ENCODE measurements around the gene SCN1B.
"Not testable (repeated sequence)": the region's sequence is repeated elsewhere in the genome, so short reads cannot be mapped to it uniquely, and the experiment has no call there.

SCN1B gene

DNA sequence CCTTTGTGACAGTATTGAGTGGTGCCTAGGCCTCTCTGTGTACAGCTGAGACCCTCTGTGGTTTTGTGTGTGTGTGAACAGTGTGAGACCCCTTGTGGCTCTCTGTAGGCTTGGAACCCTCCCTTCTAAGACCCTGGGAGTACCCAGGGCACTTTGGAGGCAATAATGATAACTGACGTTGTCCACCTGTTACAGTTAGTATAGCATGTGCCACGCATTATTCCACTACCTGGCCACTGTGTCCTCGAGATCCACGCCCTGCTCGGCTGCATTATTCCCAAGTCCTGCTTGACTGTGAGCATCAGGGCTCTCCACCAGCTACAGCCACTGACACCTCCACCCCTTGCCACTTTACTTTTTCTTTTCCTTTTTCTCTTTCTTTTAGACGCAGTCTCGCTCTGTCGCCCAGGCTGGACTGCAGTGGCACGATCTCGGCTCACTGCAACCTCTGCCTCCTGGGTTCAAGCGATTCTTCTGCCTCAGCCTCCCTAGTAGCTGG is 28.2 kb upstream of the SCN1B start:
- no peak for DNase-seq

DNA sequence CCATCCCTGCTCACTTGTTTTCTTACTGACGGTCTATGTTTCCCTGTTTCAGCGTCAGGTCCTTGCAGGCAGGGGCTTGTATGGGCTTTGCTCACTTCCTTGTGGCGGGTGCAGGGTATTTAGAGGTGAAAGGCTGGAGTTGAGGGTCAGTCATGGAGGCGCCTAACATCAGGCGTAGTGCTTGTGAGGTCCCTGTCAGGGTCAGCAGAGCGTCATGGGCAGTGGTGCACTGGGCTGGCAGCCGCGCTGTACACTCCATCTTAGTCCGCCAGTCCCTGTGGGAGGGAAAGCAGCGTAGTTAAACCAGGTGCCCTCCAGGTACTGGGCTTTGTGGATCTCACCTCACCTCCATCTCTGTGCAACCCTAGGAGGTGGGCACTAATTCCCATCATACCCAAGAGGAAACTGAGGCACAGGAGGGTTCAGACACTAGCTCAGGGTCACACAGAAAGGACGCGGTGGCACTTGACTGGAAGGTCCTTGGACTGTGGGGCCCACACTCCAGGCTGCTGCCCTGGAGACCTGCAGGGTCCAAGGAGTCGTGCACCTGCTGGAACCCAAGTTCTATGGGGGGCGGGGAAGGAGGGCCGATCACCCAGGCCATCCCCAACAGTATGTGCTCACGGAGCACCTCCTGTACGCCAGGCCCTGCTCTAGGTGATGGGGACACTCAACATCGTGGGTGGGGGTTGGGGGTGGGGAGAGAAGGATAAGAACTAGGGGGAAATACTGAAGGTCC is 25.6 kb upstream of the SCN1B start:
- DNase-seq, result no peak

- DNase-seq, result no peak
Observed at GRCh38 chr19:35005256-35005977, 24.9 kb upstream of the SCN1B start.

DNA sequence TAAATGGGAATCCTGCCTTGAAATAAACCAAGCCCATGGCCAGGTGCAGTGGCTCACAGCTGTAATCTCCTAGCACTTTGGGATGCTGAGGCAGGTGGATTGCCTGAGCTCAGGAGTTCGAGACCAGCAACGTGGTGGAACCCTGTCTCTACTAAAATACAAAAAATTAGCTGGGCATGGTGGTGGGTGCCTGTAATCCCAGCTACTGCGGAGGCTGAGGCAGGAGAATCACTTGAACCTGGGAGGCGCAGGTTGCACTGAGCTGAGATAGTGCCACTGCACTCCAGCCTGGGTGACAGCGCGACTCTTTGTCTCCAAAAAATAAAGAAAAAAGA is 24.3 kb upstream of the SCN1B start:
- not testable (repeated sequence) for DNase-seq

GRCh38 chr19:35006342-35006998 is 23.8 kb upstream of the SCN1B start:
- no peak for DNase-seq

GRCh38 chr19:35006999-35007365 is 23.3 kb upstream of the SCN1B start:
- no peak for DNase-seq

DNA sequence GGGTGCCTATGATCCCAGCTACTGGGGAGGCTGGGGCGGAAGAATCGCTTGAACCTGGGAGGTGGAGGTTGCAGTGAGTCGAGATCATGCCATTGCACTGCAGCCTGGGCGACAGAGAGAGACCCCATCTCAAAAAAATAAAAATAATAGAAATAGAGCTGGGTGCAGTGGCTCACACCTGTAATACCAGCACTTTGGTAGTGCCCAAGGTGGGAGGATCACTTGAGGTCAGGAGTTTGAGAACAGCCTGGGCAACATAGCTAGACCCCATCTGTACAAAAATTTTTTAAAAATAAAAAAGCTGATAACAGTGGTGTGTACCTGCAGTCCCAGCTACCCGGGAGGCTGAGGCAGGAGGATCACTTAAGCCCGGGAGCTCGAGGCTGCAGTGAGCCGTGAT is 22.8 kb upstream of the SCN1B start:
- DNase-seq, result not testable (repeated sequence)

DNA sequence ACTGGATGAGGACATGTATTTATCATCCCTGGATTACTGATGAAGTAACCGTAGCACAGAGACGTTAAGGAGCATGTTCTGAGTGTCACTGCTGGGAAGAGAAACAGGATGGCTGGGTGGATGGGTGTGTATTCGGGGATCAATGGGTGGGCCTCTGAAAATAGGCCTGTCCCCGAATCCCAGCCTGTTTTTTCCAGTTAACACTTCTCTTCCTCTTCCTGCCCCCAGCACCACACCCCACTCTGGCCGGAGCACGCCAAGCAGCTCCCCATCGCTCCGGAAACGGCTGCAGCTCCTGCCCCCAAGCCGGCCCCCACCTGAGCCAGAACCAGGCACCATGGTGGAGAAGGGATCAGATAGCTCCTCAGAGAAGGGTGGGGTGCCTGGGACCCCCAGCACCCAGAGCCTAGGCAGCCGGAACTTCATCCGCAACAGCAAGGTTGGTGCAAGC is 21.4 kb upstream of the SCN1B start:
- DNase-seq, result no peak

GRCh38 chr19:35009424-35010415 is 20.6 kb upstream of the SCN1B start:
- no peak for DNase-seq

DNA sequence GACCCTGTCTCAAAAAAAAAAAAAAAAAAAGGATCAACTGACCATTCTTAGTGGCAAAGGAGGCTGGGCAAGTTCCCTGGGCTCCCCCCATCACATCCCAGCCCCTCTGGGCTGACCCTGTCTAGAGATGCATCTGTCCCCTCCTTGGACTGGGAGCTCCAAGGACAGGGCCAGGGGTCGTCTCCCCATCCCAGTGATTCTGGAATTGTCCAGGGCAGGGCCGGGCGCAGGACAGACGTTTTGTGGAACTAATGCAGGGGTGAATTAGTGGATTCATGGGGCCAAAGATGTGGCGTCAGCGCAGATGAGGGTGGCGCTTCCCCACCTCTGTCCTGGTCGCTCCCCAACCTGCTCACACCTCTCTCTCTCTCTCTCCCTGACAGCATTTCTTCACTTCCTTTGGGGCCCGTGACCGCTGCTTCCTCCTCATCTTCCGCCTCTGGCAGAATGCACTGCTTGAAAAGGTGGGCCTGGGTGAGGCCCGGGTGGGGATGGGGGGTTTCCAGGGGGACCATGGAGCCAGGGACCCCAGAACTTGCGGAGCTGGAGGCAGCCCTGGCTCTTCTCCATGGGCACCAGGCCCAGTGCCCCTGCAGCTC is 19.1 kb upstream of the SCN1B start:
- DNase-seq, result no peak

GRCh38 chr19:35011737-35012682 is 18.3 kb upstream of the SCN1B start:
- no peak for DNase-seq

GRCh38 chr19:35013041-35013819 is 17.0 kb upstream of the SCN1B start:
- no peak for DNase-seq

GRCh38 chr19:35013820-35014754 is 16.2 kb upstream of the SCN1B start:
- DNase-seq, result no peak

DNA sequence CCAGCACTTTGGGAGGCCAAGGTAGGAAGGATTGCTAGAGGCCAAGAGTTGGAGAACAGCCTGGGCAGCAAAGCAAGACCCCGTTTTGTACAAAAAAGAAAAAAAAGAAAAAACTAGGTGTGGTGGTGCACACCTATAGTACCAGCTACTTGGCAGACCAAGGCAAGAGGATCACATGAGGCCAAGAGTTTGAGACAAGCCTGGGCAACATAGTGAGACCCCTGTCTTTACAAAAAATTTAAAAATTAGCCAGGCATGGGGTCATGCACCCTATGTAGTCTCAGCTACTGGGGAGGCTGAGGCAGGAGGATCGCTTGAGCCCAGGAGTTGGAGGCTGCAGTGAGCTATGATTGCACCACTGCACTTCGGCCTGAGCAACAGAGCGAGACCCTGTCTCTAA is 15.5 kb upstream of the SCN1B start:
- not testable (repeated sequence) for DNase-seq

DNA sequence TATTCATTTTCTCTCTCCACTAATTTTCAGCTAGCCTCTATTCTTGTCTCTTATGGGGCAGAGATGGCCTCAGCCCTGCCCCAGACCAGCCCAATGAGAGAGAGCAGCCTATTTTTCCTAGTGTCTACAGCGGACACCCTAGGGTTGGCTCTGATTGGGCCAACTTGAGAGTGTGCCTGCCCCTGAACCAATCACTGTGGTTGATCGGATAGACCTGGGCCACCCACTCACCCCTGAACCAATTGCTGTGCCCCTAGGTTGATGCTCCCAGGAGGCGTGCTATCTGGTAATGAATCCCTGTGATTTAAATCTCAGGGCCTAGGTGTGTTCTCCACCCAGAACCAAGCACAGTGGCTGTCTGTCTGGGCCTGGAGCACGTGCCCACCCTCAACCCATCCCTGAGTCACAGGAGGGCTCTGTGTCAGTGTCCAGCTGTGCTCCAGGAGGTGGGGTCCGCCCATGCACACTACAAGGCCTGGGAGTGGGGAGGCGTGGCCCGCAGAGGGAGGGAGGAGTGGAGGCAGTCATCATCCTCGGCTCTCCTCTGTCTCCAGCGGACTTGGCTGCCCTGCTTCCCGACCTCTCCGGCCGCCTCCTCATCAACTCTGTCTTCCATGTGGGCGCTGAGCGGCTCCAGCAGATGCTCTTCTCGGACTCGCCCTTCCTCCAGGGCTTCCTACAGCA is 14.9 kb upstream of the SCN1B start:
- no peak for DNase-seq

DNA sequence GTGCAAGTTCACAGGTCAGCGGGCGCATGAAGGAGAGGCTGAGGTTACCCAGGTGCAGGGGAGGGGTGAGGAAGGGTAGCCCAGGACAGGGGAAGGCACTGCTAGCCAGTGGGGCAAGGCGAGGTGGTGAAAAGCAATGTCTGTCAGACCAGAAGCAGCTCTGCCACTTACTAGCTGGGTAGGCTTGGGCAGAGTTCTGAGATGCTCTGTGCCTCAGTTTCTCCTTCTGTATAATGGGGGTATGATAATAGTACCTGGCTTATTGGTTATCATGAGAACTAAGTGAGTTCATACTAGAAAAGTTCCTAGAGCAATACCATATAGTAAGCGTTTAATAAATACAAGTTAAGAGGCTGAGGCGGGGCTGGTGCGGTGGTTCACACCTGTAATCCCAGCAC is 14.3 kb upstream of the SCN1B start:
- no peak for DNase-seq

- DNase-seq, result no peak
Observed at GRCh38 chr19:35017507-35017906, 12.8 kb upstream of the SCN1B start.

DNA sequence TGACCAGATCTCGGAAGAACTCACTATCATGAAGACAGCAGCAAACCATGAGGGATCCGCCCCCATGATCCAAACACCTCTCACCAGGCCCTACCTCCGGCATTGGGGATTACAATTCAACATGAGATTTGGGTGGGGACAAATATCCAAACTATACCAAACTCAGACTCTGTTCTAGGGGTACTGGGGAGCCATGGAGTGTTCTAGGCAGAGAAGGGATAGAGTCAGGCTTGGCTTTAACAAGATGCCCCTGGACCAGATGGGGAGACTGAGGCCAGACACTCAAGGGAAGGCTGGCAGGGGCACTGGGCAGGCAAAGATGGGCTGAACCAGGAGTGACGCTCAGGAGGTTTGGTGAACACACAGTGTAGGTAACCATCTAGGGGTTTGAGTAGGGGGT is 11.9 kb upstream of the SCN1B start:
- DNase-seq, result no peak
